ENCODE measurements around the gene NTM.

- TF ChIP-seq, protein P1, sequence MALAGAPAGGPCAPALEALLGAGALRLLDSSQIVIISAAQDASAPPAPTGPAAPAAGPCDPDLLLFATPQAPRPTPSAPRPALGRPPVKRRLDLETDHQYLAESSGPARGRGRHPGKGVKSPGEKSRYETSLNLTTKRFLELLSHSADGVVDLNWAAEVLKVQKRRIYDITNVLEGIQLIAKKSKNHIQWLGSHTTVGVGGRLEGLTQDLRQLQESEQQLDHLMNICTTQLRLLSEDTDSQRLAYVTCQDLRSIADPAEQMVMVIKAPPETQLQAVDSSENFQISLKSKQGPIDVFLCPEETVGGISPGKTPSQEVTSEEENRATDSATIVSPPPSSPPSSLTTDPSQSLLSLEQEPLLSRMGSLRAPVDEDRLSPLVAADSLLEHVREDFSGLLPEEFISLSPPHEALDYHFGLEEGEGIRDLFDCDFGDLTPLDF (CRISPR knock-in tag; IDR thresholded peaks at IDR 0.05), result no peak
- TF ChIP-seq TCF7 (CRISPR knock-in tag; IDR thresholded peaks at IDR 0.05; ENCODE audit: low read depth), result no peak
Observed at GRCh38 chr11:131510662-131511061, 140.2 kb downstream of the NTM start.
